Effector CD8-positive, alpha-beta T cell (primary cell): ENCODE results near the gene SLC9A7.

Source experiments
- DNase-seq: peaks from one replicate; lab custom pipeline; 2025; lab: John Stamatoyannopoulos, UW

The SLC9A7 gene

GRCh38 chrX:46610070-46610658 lies 148.8 kb downstream of the SLC9A7 start:
- no peak for DNase-seq

GRCh38 chrX:46607916-46608315 lies 151.0 kb downstream of the SLC9A7 start:
- no peak for DNase-seq

GRCh38 chrX:46602468-46603102 lies 156.3 kb downstream of the SLC9A7 start:
- no peak for DNase-seq

- no peak for DNase-seq
Observed at GRCh38 chrX:46601283-46601682, 157.6 kb downstream of the SLC9A7 start.

- no peak for DNase-seq
Observed at GRCh38 chrX:46599051-46599560, 159.8 kb downstream of the SLC9A7 start.

GRCh38 chrX:46597771-46598170 lies 161.1 kb downstream of the SLC9A7 start:
- no peak for DNase-seq

GRCh38 chrX:46597208-46597607 lies 161.7 kb downstream of the SLC9A7 start:
- no peak for DNase-seq

GRCh38 chrX:46595084-46595483 lies 163.8 kb downstream of the SLC9A7 start:
- no peak for DNase-seq

- no peak for DNase-seq
Observed at GRCh38 chrX:46589977-46590723, 168.8 kb downstream of the SLC9A7 start.

GRCh38 chrX:46588263-46588662 lies 170.7 kb downstream of the SLC9A7 start:
- no peak for DNase-seq

- DNase-seq, result no peak
Observed at GRCh38 chrX:46587753-46588171, 171.2 kb downstream of the SLC9A7 start.

GRCh38 chrX:46587158-46587557 lies 171.8 kb downstream of the SLC9A7 start:
- no peak for DNase-seq

- DNase-seq, result no peak
Observed at GRCh38 chrX:46584736-46585135, 174.2 kb downstream of the SLC9A7 start.

GRCh38 chrX:46582966-46583365 lies 176.0 kb downstream of the SLC9A7 start:
- no peak for DNase-seq

GRCh38 chrX:46582325-46582724 lies 176.6 kb downstream of the SLC9A7 start:
- no peak for DNase-seq

GRCh38 chrX:46580613-46581012 lies 178.3 kb downstream of the SLC9A7 start:
- DNase-seq, result no peak

- DNase-seq, result no peak
Observed at GRCh38 chrX:46579250-46579649, 179.7 kb downstream of the SLC9A7 start.

GRCh38 chrX:46577221-46578005 lies 181.5 kb downstream of the SLC9A7 start:
- DNase-seq, result no peak

- DNase-seq, result no peak
Observed at GRCh38 chrX:46576458-46576857, 182.5 kb downstream of the SLC9A7 start.

GRCh38 chrX:46575991-46576392 lies 182.9 kb downstream of the SLC9A7 start:
- no peak for DNase-seq

- no peak for DNase-seq
Observed at GRCh38 chrX:46575586-46575985, 183.3 kb downstream of the SLC9A7 start.

GRCh38 chrX:46574774-46575381 lies 184.0 kb downstream of the SLC9A7 start:
- DNase-seq, result no peak
